ENCODE measurements around the gene COQ5.
"Not testable (repeated sequence)": the region's sequence is repeated elsewhere in the genome, so short reads cannot be mapped to it uniquely, and the experiment has no call there.

The COQ5 gene

DNA sequence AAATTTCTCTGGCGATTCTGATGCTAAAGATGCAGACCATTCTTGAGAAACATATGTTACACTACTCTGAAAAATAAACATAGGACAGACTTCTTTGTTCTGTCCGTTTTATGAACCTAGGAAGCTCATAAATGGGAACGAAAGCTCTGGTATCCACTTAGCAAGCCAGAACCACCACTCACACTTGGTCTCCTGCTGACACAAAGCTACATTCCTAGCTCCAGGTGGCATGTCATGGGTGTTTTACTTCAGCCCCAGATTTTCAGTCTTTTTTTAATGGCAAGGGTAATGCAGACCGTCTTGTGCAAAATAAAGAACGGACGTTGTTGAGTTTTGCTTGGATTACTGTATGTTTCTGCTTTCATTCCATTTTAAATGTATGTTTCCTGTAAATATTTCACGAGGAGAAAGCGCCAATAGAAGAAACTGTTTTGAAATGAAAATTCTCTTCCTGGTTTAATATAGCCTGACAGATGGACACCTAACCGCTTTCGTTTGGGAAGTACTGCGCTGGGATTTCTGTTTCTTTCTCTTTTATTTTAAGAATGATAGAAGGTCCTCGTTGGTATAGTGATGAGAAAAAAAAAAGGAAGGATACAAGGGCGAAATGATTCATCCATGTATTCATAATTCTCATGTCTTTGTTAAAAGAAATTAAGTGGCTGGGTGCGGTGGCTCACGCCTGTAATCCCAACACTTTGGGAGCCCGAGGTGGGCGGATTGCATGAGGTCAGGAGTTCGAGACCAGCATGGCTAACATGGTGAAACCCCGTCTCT, 871 bp upstream of the COQ5 start:
- DNase-seq (ENCODE audit: low spot score), result peak; percentile 68

DNA sequence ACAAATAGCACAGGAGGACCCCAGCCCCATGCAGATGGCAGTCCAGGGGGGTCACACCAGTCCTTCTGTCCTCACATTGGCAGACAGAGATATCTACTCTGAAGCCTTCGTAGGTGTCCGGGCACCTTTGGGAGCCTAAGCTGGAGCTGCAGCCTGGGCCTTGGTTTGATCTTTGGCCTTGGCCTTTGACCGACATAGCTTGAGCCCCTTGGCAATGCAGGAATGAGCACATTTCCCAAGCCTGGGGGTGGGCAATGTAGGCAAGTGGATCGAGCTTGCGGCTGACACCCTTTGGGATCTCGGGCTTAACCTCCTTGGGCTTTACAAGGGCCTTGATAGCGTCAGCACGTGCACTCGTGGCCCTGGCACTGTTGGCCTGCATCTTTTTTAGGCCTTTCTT, 6.4 kb downstream of the COQ5 start:
- DNase-seq (ENCODE audit: low spot score), result no peak

DNA sequence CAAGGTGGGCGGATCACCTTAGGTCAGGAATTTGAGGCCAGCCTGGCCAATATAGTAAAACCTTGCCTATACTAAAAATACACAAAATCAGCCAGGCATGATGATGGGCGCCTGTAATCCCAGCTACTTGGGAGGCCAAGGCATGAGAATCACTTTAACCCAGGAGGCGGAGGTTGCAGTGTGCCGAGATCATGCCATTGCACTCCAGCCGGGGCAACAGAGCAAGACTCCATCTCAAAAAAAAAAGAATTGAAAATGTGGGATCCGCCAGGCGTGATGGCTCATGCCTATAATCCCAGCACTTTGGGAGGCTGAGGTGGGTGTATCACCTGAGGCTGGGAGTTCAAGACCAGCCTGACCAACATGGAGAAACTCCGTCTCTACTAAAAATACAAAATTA, 9.6 kb downstream of the COQ5 start:
- not testable (repeated sequence) for DNase-seq (ENCODE audit: low spot score)

DNA sequence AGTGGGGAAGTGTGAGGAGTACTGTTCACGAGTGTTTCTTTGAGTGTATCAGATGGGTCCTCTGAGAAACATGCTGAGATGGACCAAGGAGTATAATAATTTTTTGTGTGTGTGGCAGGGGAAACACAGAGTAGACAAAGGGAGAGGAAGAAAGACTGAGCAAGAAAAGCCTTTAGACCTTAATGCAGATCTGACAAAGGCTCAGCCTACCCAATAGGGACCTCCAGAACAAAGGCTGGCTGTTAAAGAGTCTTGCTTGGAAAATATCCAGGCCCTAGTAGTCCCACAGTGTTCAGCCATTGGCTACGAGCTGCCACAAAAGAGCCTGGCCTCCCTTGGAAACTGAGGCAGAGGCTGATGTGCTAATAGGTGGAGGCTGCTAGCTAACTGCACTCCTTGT, 13.5 kb downstream of the COQ5 start:
- no peak for DNase-seq (ENCODE audit: low spot score)

DNA sequence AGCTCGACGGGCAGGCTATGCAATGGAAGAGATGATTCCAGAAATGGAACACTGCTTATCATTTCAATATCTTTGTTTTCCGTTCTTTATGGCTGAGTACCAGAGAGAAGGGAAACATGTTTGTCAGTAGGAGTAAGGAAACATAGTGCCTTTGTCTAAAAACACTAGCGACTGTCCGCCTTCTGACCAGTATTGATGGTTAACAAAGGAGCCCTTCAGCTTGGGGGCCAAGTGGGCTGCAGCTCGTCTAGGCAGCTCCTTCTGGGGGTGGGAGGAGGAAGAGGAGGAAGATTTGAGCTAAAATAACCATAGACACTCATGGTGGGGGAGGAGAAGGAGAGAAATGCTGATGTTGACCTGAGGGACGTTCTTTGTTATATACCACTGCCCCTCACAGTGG, 15.0 kb downstream of the COQ5 start:
- no peak for DNase-seq (ENCODE audit: low spot score)

DNA sequence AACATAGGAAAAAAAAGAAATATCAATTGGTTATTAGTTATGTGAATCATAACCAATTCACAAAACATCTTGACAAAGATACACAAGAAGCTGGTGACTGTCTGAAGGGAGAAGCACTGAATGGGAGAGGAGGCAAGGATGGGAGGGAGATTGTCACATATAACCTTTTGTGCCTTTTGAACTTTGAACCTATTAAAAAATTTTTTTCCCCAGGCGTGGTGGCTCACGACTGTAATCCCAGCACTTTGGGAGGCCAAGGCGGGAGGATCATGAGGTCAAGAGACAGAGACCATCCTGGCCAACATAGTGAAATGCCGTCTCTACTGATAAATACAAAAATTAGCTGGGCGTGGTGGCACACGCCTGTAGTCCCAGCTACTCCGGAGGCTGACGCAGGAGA, 20.4 kb downstream of the COQ5 start:
- DNase-seq (ENCODE audit: low spot score), result no peak

DNA sequence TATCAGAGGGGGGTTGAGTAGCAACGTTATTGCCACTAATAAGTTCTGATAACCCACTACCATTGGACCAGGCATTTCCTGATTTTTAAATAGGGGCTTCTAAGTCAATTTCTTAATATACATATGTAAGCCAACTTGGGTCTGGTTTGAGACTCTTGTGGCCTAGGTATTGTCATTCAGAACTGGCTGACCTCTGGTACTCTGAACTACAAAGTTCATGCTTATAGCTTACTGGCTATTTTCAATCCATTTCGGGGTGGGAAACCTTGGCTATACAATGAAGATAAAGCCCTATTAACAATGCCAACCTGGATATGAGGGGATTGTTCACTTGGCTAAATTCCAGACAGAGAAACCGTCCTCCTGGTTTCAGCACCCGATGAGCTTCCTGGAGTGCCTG, 24.4 kb downstream of the COQ5 start:
- no peak for DNase-seq (ENCODE audit: low spot score)

DNA sequence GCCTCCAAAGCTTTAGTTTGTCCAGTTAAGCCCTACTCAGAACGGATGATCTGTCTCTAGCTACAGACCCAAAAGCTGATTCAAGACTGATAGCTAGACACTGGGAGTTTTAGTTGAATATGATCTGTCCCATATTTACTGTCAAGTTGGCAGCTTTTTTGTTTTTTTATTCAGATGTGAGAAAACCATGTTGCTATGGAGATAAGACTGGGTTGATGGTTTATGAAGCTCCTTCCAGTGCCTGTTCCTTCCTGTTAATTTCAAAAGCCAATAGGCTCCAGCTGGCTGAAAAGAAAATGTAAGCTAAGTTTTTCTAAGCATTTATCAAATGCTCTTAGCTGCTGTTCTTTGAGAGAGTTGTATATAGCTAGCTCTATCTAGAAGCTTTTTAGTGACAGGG, 28.4 kb downstream of the COQ5 start:
- no peak for DNase-seq (ENCODE audit: low spot score)

DNA sequence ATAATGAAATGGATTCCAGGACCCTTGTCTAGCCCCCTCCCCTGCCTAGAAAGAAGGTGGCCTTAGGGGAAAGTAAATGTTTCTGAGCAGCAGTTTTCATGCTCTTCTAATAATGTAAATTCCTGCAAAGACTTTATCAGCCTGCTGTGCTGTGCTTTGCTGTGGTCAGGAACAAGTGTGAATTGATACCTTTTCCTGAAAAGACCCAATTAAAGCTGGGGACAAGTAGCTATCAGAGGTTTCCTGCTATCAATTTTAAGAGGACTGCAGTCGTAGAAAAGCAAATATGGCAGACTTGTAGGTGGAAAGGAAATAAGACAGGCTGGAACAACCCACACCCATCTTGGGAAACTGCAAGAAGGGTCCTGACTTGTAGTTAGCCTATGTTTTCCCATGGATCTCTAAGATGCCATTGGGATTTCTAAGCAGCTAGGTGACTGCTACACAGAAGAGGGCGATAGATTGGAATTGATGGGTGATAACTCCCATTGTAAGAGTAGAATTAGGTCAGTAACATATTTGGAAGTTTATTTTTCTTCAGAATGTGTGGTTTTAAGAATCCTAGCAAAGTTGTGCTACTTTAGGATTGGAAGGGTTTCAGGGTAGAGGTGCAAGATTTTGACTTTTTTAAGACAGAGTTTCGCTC, 30.0 kb downstream of the COQ5 start:
- no peak for DNase-seq (ENCODE audit: low spot score)

DNA sequence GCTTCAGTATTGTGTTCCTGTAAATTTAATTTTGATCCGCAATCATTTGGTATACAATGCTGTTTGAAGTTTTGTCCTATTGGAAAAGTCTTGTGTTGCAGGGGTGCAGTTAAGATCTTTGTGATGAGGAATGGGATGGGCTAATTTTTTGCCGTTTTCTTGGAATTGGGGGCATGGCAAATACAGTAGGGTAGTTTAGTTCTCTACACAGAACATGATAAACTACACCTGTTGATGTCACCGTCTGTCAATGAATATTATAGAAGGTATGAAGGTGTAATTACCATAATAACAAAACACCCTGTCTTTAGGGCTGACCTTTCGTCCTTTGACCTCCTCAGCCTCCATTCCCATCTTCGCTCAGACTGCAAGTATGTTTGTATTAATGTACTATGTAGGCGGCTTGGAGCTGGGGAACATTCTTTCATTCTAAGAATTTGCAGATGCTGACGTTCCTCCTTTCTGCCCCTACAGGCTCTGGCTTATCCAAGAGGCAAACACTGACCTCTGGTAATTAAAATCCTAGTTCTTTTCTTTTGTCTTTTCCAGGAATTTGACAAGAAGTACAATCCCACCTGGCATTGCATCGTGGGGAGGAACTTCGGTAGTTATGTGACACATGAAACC, 31.3 kb downstream of the COQ5 start:
- DNase-seq (ENCODE audit: low spot score), result no peak

DNA sequence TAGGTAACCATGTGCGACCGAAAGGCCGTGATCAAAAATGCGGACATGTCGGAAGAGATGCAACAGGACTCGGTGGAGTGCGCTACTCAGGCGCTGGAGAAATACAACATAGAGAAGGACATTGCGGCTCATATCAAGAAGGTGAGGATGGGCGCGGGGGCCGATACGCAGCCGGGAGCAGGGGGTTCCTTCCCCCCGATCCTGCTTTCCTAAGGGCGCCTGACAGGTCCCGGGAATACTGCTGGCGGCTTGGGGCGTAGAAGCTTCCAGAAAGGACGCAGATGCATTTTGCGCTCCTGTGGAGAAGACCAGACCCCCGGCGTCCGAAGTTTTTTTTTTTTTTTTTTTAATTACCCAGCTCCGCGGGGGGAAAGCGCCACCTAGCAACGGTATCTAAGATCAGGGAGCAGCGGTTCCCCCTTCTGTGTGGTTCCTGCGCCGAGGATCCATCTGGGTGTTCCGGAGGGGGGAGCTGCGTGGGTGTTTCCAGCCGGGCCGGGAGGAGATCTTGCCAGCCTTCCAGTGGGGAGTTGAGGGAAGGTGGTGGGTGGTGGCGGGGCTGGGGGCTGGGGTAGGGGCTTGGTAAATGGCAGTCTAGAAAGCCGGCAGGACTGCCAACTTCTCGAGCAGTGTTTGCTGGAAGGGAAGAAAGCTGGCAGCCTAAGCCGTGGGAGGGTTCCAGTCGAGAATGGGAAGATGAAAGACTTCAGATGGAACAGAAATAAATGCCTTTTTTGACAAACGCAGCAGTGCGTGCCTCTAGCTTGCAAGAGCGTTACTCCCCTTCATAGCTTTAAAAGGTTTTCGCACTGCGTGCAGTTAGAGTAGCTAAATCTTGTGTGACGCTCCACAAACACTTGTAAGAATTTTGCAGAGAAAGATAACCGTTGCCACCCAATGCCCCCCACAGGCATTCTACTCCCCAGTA, 32.3 kb downstream of the COQ5 start:
- peak; percentile 77 for DNase-seq (ENCODE audit: low spot score)

DNA sequence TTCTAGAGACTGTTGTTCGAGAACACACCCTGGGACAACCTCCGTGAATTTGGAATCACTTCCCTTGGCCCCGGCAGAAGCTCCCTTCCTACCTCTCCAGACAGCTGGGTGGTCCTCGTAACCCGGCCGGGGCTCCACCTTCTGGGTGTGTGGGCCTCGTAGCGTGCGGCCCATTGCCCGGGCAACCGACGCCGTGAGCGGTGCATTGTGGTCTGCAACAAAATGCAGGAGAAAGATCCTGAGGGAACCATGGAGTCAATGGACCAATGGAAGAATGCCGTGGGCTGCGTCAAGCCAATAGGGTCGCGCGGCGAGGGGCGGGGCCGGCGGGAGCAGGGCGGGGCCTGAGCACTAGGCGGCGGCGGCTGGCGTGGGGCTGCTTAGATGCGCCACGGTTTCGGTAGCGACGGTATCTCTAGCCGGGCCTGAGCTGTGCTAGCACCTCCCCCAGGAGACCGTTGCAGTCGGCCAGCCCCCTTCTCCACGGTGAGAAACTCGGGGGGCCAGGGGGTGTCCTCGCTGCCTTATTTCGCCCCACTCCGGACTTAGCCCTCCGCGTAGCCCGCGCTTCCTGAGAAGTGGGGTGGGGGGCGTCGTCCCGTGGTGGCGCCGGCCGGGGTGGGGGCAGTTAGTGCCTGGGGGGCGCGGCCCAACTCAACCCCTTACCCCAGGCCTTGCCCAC, 33.1 kb downstream of the COQ5 start, which contains the start of gene DYNLL1:
Gene DYNLL1, plus strand, starts transcription at position 383 of the 682 bp plus-strand sequence. CDS start 309 bp downstream, outside the sequence.
- DNase-seq (ENCODE audit: low spot score), result peak; percentile 97

DNA sequence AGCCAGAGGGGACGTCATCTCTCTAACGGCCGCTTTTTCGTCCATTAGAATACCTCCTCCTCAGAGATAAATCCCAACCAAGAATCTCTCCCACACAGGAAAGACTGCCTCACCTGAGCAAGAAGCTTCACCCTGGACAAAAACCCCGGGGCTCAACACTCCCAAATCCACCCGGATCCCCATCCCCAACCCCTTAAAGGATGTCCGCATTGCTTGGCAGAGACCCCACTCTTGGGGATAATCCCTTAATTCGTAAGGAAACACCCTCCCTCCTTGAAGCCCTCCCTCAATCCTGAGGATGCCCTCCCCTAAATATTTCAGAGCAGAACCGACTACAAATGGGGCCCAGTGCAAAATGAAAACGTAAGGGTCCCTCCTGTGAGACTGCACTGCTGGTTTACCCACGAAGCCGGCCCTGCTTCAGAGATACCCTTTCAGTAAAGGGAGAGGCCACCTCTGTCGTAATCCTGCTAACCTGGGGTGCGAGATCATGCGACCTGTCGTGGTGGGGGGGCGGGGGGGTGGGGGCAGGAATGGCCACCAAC, 33.7 kb downstream of the COQ5 start:
- no peak for DNase-seq (ENCODE audit: low spot score)

DNA sequence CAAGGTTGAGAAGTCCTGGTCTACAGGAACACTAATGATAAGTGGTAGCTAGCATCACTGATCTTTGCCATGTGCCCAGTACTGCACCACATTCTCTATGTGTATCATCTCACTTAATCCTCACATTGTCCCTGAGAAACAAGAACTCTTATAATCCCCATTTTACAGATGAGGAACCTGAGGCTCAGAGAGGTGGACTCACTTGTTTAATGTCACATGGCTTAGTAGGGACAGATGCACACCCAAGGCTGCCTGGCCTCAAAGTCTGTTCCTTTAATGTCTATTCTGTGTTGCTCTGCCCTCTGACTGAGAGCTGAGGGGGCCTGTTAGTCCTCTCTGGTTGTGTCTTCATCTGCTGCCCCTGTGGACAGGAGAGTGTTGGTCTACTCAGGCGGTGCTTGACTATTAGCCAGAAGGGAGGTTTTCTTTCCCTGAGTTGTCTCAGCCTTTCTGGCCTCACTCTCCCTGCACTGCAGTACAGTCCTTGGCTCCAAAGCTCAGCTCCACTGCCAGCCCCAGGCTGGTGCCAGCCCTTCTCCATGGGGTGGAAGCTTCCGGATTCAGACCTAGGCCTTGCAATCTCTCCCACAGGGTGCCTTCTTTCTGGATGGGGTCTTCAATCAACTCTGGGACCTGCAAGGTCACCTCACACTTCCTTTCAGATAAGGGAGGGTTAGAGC, 38.0 kb downstream of the COQ5 start:
- DNase-seq (ENCODE audit: low spot score), result no peak

DNA sequence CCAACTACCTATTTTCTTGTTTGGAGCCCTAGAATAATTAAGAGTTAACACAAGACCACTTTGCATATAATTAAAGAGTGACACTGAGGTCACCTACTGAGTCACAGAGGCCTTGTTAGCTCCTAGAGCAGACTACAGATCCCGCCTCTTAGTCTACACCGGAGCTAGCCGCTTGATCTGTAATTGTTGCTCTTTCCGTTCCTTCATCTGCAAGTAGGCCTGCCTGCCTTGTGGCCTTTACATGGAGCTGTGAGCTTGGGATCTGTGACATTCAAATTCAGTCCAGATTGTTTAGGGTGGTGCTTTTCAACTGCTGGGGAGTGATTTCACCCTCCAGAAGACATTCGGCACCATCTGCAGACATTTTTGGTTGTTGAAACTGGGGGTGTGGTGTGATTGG, 38.6 kb downstream of the COQ5 start:
- DNase-seq (ENCODE audit: low spot score), result no peak

DNA sequence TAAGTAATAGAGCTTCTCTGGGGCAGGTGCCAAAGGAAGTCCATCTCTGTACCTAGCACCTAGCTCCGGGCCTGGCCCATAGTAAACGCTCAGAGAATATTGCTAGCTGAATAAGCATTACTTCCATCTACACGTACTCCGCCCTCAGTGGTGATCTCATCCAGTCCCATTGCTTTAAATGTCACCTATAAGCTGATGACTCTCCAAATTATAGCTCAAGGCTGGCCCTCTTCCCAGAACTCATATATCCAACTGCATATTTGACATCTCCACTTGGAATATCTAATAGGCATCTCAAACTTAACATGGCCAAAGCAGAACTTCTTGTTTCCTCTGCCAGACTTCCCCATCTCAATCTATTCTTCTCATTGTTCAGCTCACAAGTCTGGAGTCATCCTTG, 39.9 kb downstream of the COQ5 start:
- DNase-seq (ENCODE audit: low spot score), result no peak

DNA sequence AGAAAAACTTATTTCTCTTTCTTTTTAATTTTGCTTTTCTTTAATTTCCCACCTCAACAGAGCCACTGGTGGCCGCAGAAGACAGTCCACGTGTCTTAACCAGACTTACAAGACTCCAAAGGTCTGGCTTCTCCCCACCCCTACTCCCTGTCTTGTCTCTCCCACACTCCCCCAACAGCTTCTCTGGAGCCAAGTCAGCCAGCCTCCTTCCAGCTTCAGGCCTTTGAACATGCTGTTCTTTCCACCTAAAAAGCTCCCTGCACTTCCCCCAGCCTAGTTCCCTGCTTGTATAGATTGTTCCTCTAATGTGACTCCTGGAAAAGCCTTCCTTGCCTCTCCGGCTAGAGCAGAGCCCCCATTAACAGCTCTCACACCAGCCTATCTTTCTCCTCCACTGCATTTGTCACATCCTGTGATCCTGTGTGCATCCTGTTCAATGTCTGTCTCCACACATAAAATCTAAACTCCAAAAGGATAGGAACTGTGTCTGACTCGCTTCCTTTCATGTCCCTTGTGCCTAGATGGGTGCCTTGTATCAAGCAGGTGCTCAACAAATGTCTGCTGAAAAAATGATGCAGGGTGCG, 40.8 kb downstream of the COQ5 start:
- no peak for DNase-seq (ENCODE audit: low spot score)

DNA sequence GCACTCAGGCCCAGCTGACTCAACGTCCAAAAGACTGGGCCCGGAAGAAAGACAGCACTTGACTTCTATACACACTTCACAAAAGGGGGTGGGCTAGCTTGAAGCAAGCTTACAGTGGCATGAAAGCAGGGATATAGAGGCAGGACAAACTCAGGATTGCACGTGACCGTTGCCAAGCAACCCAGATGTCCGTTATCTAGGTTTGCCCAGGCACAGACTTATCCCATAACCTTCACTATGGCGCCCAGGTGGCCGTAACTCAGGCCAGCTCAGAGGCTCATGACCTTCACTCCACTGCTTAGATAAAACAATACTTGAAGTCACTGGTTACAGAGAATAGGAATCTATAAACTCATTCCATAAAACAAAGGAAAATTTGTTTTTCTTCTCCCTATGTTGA, 41.4 kb downstream of the COQ5 start:
- DNase-seq (ENCODE audit: low spot score), result not testable (repeated sequence)

DNA sequence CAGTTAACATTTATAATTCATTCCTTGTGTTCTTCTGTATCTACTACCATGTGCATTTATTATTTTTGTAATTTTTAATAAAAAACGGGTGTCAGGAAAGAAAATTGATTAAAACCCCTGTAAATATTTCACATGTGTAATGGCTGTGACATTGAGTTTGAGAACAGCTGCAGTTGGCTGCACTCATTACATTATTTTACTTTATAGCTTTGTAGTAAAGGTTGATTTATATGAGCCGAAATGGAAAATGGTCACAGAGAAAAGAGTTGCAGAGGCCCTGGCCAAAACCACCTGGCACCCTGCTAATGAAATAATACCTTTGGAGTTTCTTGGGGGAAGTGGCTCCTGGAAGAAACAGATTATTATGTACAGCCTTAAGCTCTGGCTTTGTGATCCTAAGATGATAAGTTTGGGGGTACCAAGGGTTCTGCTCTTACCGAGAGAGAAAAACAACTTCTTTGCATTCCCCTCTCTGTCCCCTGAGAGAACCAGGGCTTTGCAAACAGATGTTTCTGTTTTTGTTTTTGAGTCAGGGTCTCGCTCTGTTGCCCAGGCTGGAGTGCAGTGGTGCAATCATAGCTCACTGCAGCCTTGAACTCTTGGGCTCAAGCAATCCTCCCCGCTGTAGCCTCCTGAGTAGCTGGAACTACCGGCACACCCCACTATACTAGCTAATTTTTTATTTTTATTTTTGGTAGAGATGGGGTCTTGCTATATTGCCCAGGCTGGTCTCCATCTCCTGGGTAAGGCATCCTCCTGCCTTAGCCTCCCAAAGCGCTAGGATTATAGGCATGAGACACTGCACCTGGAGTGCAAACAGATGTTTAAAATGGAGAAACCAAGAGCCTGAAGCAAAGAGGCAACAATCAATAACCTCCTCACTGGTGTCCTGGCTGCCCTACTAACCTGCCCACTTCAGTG, 42.7 kb downstream of the COQ5 start:
- DNase-seq (ENCODE audit: low spot score), result no peak

Measured in cerebellar cortex (tissue), 1 donor.